ENCODE measurements around the gene TRAM2.
A peak's percentile ranks its signal among the peaks of the same experiment; 100 is the strongest.

Gene TRAM2

DNA sequence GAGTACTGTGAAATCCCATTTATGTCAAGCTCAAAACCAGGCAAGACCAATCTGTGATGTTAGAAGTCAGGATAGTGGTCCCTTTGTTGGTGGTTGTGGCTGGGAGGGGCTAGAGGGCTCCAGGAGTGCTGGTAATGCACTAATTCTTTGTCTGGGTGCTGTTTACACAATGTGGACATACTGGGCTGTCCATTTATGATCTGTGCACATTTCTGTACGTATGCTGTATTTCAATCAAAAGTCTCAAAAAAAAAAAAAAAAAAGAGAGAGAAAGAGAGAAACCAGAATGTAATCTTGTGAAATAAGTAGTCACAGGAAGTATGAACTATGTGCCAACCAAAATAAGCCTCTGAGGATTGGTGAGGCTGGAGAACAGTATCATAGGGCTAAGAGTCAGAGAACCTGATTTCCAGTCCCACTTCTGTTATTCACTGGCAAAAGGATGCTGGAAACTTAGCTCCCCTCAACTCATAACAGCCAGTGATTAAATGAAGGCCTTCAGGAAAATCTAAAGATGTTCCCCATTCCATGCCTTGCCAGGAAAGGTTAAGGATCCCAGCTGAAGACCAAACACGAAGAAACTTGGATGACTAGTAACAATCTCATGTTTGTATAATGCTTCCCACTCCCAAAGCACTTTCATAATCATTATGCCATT, 19.6 kb upstream of the TRAM2 start:
- H3K4me3 ChIP-seq (ENCODE audit: severe bottlenecking), result no peak overlapping the region
- DNase-seq (ENCODE audit: low spot score) (no peak), ATAC-seq (ENCODE audit: low read depth) (0 out of 3 replicates have a peak, but pooled peaks have one; percentile 28)
- H3K27ac ChIP-seq (ENCODE audit: poor library complexity, severe bottlenecking), result peak overlapping the region; percentile 12
- H3K4me1 ChIP-seq (ENCODE audit: insufficient read depth, poor library complexity, severe bottlenecking), result peaks cover 21% of the 10 kb centered on the region
- H3K36me3 ChIP-seq (ENCODE audit: low read depth), result no peaks in the 10 kb centered on the region
- TF ChIP-seq, protein P1, sequence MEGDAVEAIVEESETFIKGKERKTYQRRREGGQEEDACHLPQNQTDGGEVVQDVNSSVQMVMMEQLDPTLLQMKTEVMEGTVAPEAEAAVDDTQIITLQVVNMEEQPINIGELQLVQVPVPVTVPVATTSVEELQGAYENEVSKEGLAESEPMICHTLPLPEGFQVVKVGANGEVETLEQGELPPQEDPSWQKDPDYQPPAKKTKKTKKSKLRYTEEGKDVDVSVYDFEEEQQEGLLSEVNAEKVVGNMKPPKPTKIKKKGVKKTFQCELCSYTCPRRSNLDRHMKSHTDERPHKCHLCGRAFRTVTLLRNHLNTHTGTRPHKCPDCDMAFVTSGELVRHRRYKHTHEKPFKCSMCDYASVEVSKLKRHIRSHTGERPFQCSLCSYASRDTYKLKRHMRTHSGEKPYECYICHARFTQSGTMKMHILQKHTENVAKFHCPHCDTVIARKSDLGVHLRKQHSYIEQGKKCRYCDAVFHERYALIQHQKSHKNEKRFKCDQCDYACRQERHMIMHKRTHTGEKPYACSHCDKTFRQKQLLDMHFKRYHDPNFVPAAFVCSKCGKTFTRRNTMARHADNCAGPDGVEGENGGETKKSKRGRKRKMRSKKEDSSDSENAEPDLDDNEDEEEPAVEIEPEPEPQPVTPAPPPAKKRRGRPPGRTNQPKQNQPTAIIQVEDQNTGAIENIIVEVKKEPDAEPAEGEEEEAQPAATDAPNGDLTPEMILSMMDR (IDR thresholded peaks at IDR 0.05; ENCODE audit: poor library complexity, severe bottlenecking), result no peak
- no peaks in the 10 kb centered on the region for H3K9me3 ChIP-seq (ENCODE audit: severe bottlenecking)
- no peaks in the 10 kb centered on the region for H3K27me3 ChIP-seq (ENCODE audit: insufficient read depth, poor library complexity, severe bottlenecking)

DNA sequence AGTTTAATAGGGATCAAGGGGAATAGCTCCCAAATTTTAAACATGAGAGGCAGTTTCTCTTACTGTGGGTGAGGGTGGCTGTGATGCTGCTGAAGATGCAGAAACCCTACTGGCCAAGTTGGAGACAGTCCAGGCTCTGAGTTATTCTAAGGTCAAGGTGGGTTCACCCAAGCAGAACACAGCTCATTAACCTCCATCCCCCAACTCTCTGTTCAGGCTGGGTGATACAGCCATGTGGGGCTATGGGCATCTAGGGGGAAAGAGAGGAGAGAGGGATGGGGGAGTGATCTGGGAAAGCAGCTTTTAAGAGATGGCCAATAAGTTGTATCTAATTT, 18.9 kb upstream of the TRAM2 start:
- H3K4me1 ChIP-seq (ENCODE audit: insufficient read depth, poor library complexity, severe bottlenecking), result peaks cover 23% of the 10 kb centered on the region
- peak overlapping the region; percentile 12 for H3K27ac ChIP-seq (ENCODE audit: poor library complexity, severe bottlenecking)
- no peaks in the 10 kb centered on the region for H3K36me3 ChIP-seq (ENCODE audit: low read depth)
- TF ChIP-seq, protein P1 (IDR thresholded peaks at IDR 0.05; ENCODE audit: poor library complexity, severe bottlenecking), result no peak
- DNase-seq (ENCODE audit: low spot score) (no peak), ATAC-seq (ENCODE audit: low read depth) (no peak; the same call in 2 of the 3 replicates)
- H3K27me3 ChIP-seq (ENCODE audit: insufficient read depth, poor library complexity, severe bottlenecking), result no peaks in the 10 kb centered on the region
- no peak overlapping the region for H3K4me3 ChIP-seq (ENCODE audit: severe bottlenecking)
- H3K9me3 ChIP-seq (ENCODE audit: severe bottlenecking), result no peaks in the 10 kb centered on the region

GRCh38 chr6:52595000-52595795, 18.3 kb upstream of the TRAM2 start:
- DNase-seq (ENCODE audit: low spot score), result no peak
- H3K9me3 ChIP-seq (ENCODE audit: severe bottlenecking), result no peaks in the 10 kb centered on the region
- H3K4me3 ChIP-seq (ENCODE audit: severe bottlenecking), result no peak overlapping the region
- peak overlapping the region; percentile 12 for H3K27ac ChIP-seq (ENCODE audit: poor library complexity, severe bottlenecking)
- H3K4me1 ChIP-seq (ENCODE audit: insufficient read depth, poor library complexity, severe bottlenecking), result peaks cover 29% of the 10 kb centered on the region
- TF ChIP-seq, protein P1 (IDR thresholded peaks at IDR 0.05; ENCODE audit: poor library complexity, severe bottlenecking), result no peak
- no peaks in the 10 kb centered on the region for H3K27me3 ChIP-seq (ENCODE audit: insufficient read depth, poor library complexity, severe bottlenecking)
- no peaks in the 10 kb centered on the region for H3K36me3 ChIP-seq (ENCODE audit: low read depth)
- peak; percentile 79 for ATAC-seq (ENCODE audit: low read depth)

GRCh38 chr6:52594221-52594620, 17.4 kb upstream of the TRAM2 start:
- TF ChIP-seq, protein P1 (IDR thresholded peaks at IDR 0.05; ENCODE audit: poor library complexity, severe bottlenecking), result no peak
- Histone ChIP-seq H3K4me1 (ENCODE audit: insufficient read depth, poor library complexity, severe bottlenecking) (peaks cover 35% of the 10 kb centered on the region), H3K27me3 (ENCODE audit: insufficient read depth, poor library complexity, severe bottlenecking) (no peaks in the 10 kb centered on the region), H3K36me3 (ENCODE audit: low read depth) (no peaks in the 10 kb centered on the region), H3K9me3 (ENCODE audit: severe bottlenecking) (no peaks in the 10 kb centered on the region), H3K4me3 (ENCODE audit: severe bottlenecking) (no peak overlapping the region), H3K27ac (ENCODE audit: poor library complexity, severe bottlenecking) (no peak overlapping the region)
- no peak for ATAC-seq (ENCODE audit: low read depth)
- DNase-seq (ENCODE audit: low spot score), result no peak

GRCh38 chr6:52591832-52592231, 15.0 kb upstream of the TRAM2 start:
- peaks cover 35% of the 10 kb centered on the region for H3K4me1 ChIP-seq (ENCODE audit: insufficient read depth, poor library complexity, severe bottlenecking)
- ATAC-seq (ENCODE audit: low read depth) (no peak), DNase-seq (ENCODE audit: low spot score) (no peak)
- no peaks in the 10 kb centered on the region for H3K9me3 ChIP-seq (ENCODE audit: severe bottlenecking)
- no peak overlapping the region for H3K4me3 ChIP-seq (ENCODE audit: severe bottlenecking)
- no peaks in the 10 kb centered on the region for H3K36me3 ChIP-seq (ENCODE audit: low read depth)
- no peak overlapping the region for H3K27ac ChIP-seq (ENCODE audit: poor library complexity, severe bottlenecking)
- no peaks in the 10 kb centered on the region for H3K27me3 ChIP-seq (ENCODE audit: insufficient read depth, poor library complexity, severe bottlenecking)
- TF ChIP-seq, protein P1 (IDR thresholded peaks at IDR 0.05; ENCODE audit: poor library complexity, severe bottlenecking), result no peak

Data from RWPE2 (cell line).